IPS DF 6.9 (cell line): ENCODE measurements around the gene HSPA1B.
"Not testable (repeated sequence)": the region's sequence is repeated elsewhere in the genome, so short reads cannot be mapped to it uniquely, and the experiment has no call there.

Source experiments
- DNase-seq: peaks from one replicate; pipeline ENCODE4 v3.0.0-alpha.2; 2013; ENCODE audit warnings: low read depth, low spot score
- H3K27ac ChIP-seq: one replicate; pipeline ENCODE4 v1.5.1; 2013; ENCODE audit warnings: low read length, control low read depth
- H3K27me3 ChIP-seq: 2 replicates; pipeline ENCODE4 v1.6.1; 2013; ENCODE audit warnings: mild to moderate bottlenecking, low read length; ENCODE audit not compliant: control insufficient read depth, insufficient read depth
- H3K36me3 ChIP-seq: 2 replicates; pipeline ENCODE4 v1.6.1; 2013; ENCODE audit warnings: low read length; ENCODE audit not compliant: control insufficient read depth, insufficient read depth
- H3K4me1 ChIP-seq: 2 replicates; pipeline ENCODE4 v1.6.1; 2013; ENCODE audit warnings: low read length; ENCODE audit not compliant: control insufficient read depth, insufficient read depth
- H3K4me3 ChIP-seq: 2 replicates; pipeline ENCODE4 v1.5.1; 2013; ENCODE audit warnings: mild to moderate bottlenecking, low read length
- H3K9me3 ChIP-seq: 2 replicates; pipeline ENCODE4 v1.6.1; 2013; ENCODE audit warnings: low read length, inconsistent platforms; ENCODE audit not compliant: control insufficient read depth, insufficient read depth
- WGBS: extraction: QIAGEN DNeasy Blood & Tissue Kit; methylation state at CpG from one replicate; pipeline ENCODE4 v1.1.7; 2013; ENCODE audit warnings: mixed read lengths, missing lambda C conversion rate; ENCODE audit not compliant: insufficient read length, insufficient coverage; 5-methylcytosine and 5-hydroxymethylcytosine counted together

Gene HSPA1B

DNA sequence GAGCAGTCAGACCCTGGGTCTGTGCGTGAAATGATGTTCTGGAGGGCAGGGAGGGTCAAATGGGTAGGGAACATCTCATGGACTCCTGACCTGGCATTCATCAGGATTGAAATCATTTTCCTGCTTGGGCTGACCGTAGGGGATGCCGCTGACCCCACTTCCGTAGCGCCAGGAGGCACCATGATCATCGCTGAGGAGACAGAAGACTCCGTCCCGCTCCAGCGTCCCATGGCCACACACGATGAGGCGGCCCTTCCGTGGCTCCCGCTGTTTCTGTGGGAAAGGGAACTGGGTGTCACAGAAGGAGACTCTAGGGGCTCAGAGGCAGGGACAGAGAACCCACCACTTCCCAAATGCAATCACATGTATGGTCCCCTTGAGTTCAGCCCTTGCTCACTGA lies 32.8 kb downstream of the HSPA1B start:
- Histone ChIP-seq H3K9me3 (no peaks in the 10 kb centered on the region), H3K4me1 (peaks cover 4% of the 10 kb centered on the region), H3K27ac (no peak overlapping the region), H3K36me3 (no peaks in the 10 kb centered on the region), H3K27me3 (no peaks in the 10 kb centered on the region), H3K4me3 (no peak overlapping the region)
- DNase-seq = no peak
- no CpG with 5 or more reads among the region's 13 CpGs for WGBS

DNA sequence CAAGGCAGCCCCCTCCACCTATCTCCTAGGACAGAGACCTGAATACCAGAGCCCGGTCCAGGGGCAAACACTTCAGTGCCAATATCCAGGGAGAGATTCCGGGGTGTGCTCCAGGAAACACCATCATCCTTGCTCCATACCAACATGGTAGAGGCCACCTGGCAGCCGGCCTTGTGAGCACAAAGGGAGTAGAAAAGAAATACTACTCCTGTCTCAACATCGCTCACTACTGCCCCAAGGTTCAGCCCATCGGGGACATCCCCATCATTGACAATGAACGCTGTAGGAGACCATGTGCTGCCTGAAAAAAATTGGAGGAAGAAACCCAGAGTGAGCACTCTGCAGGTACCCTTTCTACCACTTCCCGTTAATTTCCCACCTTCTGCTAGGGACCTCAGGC lies 33.6 kb downstream of the HSPA1B start:
- Histone ChIP-seq H3K4me3 (no peak overlapping the region), H3K27ac (no peak overlapping the region), H3K36me3 (no peaks in the 10 kb centered on the region), H3K27me3 (no peaks in the 10 kb centered on the region), H3K4me1 (peaks cover 4% of the 10 kb centered on the region), H3K9me3 (no peaks in the 10 kb centered on the region)
- WGBS = no CpG with 5 or more reads among the region's 7 CpGs
- no peak for DNase-seq

DNA sequence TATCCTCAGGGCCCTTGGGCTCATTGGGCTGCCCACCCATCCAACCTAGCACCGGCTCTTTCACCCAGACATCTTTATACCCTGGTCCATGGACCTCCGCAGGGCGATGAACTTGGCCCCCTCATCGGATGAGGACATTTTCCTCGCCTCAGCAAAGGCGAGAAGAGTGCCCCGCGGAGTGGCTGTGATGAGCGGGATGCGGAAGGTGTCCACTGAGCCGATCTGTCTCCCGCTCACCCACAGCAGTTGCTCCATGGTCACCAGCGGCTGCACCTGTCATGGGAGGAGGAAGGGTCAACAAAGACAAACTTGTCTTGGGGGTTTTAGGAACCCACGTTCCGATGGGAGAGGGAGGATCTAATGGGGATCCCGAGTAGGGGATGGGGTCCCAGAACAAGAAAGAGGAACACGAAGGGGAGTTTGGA lies 34.4 kb downstream of the HSPA1B start:
- Histone ChIP-seq H3K4me1 (peaks cover 4% of the 10 kb centered on the region), H3K36me3 (no peaks in the 10 kb centered on the region), H3K27me3 (no peaks in the 10 kb centered on the region), H3K27ac (no peak overlapping the region), H3K9me3 (no peaks in the 10 kb centered on the region), H3K4me3 (peak overlapping the region; percentile 80; the same call in 1 of the 2 replicates)
- WGBS = no CpG with 5 or more reads among the region's 17 CpGs
- DNase-seq = no peak

- H3K9me3 ChIP-seq = no peaks in the 10 kb centered on the region
- H3K4me3 ChIP-seq = peak within 1 kb of the TSS; percentile 82; the same call in 1 of the 2 replicates
- DNase-seq = peak; percentile 99
- no peaks in the 10 kb centered on the region for H3K27me3 ChIP-seq
- H3K36me3 ChIP-seq = no peaks in the 10 kb centered on the region
- WGBS = no CpG with 5 or more reads among the region's 64 CpGs
- no peak within 1 kb of the TSS for H3K27ac ChIP-seq
- peaks cover 4% of the 10 kb centered on the region for H3K4me1 ChIP-seq
These were observed 35.1 kb downstream of the HSPA1B start, which contains the start of gene NEU1 for GRCh38 chr6:31862344-31863235. Gene NEU1 (minus strand): TSS chr6:31862821. CDS start chr6:31862776, 45 bp downstream.

DNA sequence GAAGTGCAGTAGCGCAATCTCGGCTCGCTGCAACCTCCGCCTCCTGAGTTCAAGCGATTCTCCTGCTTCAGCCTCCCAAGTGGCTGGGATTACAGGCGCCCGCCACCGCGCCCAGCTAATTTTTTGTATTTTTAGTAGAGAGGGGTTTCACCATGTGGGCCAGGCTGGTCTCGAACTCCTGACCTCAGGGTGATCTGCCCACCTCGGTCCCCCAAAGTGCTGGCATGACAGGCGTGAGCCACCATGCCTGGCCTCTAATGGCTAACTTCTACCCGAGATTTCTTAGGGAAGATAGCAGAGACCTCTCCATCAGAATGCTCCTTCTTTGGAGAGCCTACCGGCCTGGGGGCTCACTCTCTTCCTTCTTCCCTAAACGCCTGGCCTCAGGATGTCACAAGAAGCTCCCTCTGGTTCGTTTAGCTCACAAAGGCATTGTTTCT lies 36.6 kb downstream of the HSPA1B start:
- H3K4me3 ChIP-seq = peak overlapping the region; percentile 82; the same call in 1 of the 2 replicates
- not testable (repeated sequence) for H3K27ac ChIP-seq, DNase-seq, H3K36me3 ChIP-seq, H3K27me3 ChIP-seq, H3K4me1 ChIP-seq, H3K9me3 ChIP-seq
- no CpG with 5 or more reads among the region's 16 CpGs for WGBS

DNA sequence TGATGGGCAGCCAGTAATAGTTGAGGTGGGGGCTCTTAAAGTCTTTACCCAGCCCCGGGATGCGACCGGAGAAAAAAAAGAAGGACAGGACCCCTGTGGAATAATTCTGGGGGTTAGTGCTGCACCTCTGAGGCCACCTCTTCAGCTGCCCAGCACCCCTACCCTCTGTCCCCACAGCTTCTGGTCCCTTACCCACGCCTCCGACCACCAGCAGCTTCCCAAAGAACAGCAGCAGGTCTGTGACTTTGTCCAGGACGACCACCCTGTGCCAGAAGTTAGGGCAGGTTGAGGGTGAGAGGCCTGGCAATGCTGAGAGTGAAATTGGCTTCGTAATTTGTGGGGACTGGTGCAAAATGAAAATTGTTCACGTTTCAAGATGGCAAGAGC lies 37.3 kb downstream of the HSPA1B start:
- Histone ChIP-seq H3K27me3 (no peaks in the 10 kb centered on the region), H3K4me3 (no peak overlapping the region), H3K36me3 (no peaks in the 10 kb centered on the region), H3K4me1 (peaks cover 4% of the 10 kb centered on the region), H3K9me3 (no peaks in the 10 kb centered on the region), H3K27ac (no peak overlapping the region)
- WGBS = no CpG with 5 or more reads among the region's 8 CpGs
- no peak for DNase-seq

DNA sequence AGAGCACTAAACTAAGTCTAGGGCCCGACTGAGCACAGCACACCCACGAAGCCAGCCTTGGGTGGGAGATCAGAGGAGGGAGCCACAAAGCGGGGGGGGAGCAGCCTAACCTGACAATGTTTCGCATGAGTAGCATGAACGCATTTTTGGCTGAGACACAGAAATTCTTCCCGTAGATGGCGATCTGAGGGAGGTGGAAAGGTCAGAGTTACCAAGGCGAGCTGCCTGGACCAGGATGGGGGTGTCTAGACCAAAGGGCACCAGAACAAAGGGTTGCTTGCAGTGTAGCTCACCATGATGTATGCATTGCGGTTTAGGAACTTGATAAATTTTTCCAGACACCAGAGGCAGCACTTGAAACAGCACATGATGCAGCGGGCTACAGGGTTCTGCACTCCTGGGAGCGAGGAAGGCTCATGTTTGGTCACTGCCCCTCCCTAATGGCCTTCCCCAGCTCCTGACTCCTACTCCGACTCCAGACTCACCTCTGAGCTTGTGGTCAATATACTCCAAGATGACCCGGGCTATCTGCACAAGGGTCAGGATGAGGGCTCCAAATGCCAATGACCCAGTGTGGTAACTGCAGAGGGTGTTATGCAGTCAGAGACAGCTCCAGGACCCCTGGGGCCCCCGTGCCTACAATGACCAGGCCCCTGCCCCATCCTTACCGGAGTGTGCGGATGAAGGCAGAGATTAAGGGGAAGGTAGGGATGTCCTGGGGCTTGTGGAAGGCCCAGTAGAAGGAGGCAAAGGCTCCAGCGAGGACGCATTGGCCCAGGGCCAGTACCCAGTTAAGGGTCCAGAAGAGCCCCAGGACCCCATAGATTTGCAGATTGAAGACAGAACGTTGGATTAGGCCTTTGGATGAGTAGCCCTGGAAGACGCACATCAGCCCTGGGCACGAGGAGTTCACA lies 37.9 kb downstream of the HSPA1B start:
- H3K27me3 ChIP-seq = no peaks in the 10 kb centered on the region
- no peak overlapping the region for H3K27ac ChIP-seq
- H3K4me3 ChIP-seq = no peak overlapping the region
- H3K9me3 ChIP-seq = no peaks in the 10 kb centered on the region
- H3K4me1 ChIP-seq = peaks cover 4% of the 10 kb centered on the region
- WGBS = no CpG with 5 or more reads among the region's 21 CpGs
- H3K36me3 ChIP-seq = no peaks in the 10 kb centered on the region
- DNase-seq = no peak

- no CpG with 5 or more reads among the region's 1 CpG for WGBS
These were observed 41.1 kb downstream of the HSPA1B start for GRCh38 chr6:31868658-31868971.

GRCh38 chr6:31869343-31869742 lies 41.8 kb downstream of the HSPA1B start:
- no peaks in the 10 kb centered on the region for H3K36me3 ChIP-seq
- no peak for DNase-seq
- H3K4me1 ChIP-seq = peaks cover 2% of the 10 kb centered on the region
- H3K27ac ChIP-seq = no peak overlapping the region
- H3K4me3 ChIP-seq = no peak overlapping the region
- no peaks in the 10 kb centered on the region for H3K9me3 ChIP-seq
- no peaks in the 10 kb centered on the region for H3K27me3 ChIP-seq
- WGBS = no CpG with 5 or more reads among the region's 8 CpGs

More at GRCh38 chr6:31868658-31868971, 41.1 kb downstream of the HSPA1B start:
- DNase-seq, H3K36me3 ChIP-seq, H3K4me3 ChIP-seq, H3K9me3 ChIP-seq, H3K27ac ChIP-seq, H3K27me3 ChIP-seq, H3K4me1 ChIP-seq: not testable (repeated sequence)

DNA sequence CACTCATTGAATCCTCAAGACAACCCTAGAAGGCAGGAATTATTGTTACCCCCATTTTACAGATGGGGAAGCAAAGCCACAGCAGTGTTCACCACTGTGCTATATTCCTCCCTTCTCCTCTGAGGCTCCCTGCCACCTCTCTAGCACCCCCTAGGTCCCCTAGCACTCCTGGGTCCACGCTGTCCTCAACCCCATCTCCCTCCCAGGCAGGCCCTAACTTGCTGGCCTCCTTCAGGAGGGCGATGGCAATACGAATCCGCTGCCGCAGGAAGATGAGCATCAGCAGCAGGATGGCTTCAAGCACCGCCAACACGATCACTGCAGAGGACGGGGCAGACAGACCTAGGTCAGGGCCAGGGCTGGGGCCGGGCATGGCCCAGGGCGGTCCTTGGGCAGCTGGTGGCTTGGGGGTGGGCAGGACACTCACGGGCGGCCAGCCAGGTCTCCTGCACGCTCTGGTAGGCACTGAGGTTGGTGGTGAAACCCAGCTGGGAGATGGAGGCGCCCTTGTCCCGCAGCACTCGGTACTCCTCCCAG lies 42.9 kb downstream of the HSPA1B start:
- no peak overlapping the region for H3K27ac ChIP-seq
- H3K4me3 ChIP-seq = no peak overlapping the region
- H3K36me3 ChIP-seq = no peaks in the 10 kb centered on the region
- DNase-seq = no peak
- no peaks in the 10 kb centered on the region for H3K9me3 ChIP-seq
- WGBS = no CpG with 5 or more reads among the region's 16 CpGs
- H3K4me1 ChIP-seq = no peaks in the 10 kb centered on the region; the same call in 1 of the 2 replicates
- H3K27me3 ChIP-seq = no peaks in the 10 kb centered on the region
